ENCODE results near the gene ANKS3. TPM values are rescaled to one million over a fixed set of nuclear protein-coding genes. Genes with fewer than 3 reads are reported as not detected.
"Not testable (repeated sequence)": the region's sequence is repeated elsewhere in the genome, so short reads cannot be mapped to it uniquely, and the experiment has no call there.

The ANKS3 gene
- total RNA-seq, 1 donor from 2014 or later: 16.6 TPM

GRCh38 chr16:4760221-4760910, 26.3 kb upstream of the ANKS3 start:
- no peak for DNase-seq (ENCODE audit: extremely low read depth, low read depth, low spot score)

DNA sequence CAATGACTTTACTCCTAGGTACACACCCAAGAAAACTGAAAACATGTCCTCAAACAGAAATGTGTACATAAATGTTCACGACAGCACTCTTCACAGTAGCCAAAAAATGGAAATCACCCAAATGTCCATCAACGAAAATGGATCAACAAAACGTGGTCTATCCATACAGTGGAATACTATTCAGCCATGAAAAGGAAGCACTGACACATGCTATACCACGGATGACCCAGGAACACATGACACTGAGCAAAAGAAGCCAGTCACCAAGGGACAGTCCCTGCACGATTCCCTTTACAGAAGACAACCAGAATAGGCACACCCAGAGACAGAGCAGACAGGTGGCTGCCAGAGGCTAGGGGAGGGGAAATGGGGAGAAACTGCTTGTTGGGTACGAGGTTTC, 21.6 kb upstream of the ANKS3 start:
- DNase-seq (ENCODE audit: extremely low read depth, low read depth, low spot score): no peak

DNA sequence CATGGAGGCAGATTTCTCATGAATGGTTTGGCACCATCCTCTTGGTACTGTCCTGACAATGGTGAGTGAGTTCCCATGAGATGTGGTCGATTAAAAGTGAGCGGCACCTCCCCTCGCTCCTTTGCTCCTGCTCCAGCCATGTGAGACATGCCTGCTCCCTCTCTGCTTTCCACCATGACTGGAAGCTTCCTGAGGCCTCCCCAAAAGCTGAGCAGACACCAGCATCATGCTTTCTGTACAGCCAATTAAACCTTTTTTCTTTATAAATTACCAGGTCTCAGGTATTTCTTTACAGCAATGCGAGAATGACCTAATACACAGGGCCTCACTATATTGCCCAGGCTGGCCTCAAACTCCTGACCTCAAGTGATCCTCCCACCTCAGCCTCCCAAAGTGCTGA, 20.8 kb upstream of the ANKS3 start:
- no peak for DNase-seq (ENCODE audit: extremely low read depth, low read depth, low spot score)

DNA sequence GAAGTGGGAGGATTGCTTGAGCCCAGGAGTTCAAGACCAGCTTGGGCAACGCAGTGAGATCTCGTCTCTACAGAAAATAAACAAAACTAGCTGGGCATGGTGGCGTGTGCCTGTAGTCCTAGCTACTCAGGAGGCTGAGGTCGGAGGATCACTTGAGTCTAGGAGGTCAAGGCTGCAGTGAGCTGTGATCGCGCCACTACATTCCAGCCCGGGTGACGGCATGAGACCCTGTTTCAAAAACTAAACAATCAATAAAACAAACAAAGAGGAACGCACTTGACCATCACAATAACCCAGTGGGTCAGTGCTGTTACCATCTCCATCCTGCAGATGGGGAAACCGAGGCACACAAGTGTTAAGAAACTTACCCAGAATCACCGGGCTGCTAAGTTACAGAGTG, 19.2 kb upstream of the ANKS3 start:
- DNase-seq (ENCODE audit: extremely low read depth, low read depth, low spot score): no peak

DNA sequence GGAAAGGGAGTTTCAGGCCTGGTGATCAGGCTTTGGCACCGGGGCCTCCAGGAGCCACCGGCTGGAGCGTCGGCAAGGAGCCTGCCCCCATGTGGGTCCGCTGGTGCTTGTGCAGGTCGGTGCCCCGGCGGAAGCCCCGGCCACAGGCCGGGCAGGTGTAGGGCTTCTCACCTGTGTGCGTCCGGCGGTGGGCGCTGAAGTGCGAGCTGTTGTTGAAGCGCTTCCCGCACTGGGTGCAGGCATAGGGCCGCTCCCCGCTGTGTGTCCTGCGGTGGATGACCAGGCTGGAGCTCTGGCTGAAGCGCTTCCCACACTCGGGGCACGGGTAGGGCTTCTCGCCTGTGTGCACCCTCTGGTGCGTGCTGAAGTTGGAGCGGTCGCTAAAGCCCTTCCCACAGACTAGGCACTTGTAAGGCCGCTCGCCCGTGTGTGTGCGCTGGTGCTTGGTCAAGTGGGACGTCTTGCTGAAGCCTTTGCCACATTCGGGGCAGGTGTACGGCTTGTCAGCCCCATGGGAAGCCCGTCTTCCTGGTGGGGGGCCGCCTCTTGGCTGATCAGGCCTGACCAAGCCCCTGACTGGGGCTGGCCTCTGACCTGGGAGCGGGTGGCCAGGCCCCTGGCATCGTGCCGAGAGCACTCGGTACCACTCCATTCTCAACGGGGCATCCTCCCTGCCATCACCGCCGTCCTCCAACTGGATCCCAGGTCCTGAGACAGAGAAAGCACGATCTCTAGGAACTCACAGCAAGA, 18.5 kb upstream of the ANKS3 start:
- DNase-seq (ENCODE audit: extremely low read depth, low read depth, low spot score): no peak

DNA sequence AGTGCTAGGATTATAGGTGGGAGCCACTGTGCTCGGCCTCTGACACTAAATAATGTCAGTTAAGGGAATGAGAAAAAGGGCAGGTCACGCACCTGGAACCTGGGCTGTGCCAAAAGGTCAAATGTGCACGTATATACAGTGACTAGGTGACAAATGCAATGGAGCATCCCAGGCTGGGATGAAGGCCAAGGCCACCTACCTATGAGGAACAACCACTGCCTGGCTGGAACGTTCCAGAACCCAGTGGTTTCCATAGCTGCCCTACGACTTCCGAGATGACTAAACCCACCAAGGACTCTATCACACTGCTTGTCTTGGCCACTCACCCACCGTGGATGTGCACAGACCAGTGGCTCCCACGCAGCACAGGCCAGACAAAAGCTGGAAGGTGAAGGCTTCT, 16.8 kb upstream of the ANKS3 start:
- DNase-seq (ENCODE audit: extremely low read depth, low read depth, low spot score): no peak

GRCh38 chr16:4749700-4750257, 15.7 kb upstream of the ANKS3 start:
- no peak for DNase-seq (ENCODE audit: extremely low read depth, low read depth, low spot score)

GRCh38 chr16:4748682-4749411, 14.8 kb upstream of the ANKS3 start:
- no peak for DNase-seq (ENCODE audit: extremely low read depth, low read depth, low spot score)

GRCh38 chr16:4747906-4748681, 14.0 kb upstream of the ANKS3 start:
- DNase-seq (ENCODE audit: extremely low read depth, low read depth, low spot score): no peak

GRCh38 chr16:4746991-4747574, 13.0 kb upstream of the ANKS3 start:
- no peak for DNase-seq (ENCODE audit: extremely low read depth, low read depth, low spot score)

- no peak for DNase-seq (ENCODE audit: extremely low read depth, low read depth, low spot score)
Measured at GRCh38 chr16:4746215-4746614, 12.1 kb upstream of the ANKS3 start.

GRCh38 chr16:4745274-4745569, 11.2 kb upstream of the ANKS3 start:
- DNase-seq (ENCODE audit: extremely low read depth, low read depth, low spot score): no peak

DNA sequence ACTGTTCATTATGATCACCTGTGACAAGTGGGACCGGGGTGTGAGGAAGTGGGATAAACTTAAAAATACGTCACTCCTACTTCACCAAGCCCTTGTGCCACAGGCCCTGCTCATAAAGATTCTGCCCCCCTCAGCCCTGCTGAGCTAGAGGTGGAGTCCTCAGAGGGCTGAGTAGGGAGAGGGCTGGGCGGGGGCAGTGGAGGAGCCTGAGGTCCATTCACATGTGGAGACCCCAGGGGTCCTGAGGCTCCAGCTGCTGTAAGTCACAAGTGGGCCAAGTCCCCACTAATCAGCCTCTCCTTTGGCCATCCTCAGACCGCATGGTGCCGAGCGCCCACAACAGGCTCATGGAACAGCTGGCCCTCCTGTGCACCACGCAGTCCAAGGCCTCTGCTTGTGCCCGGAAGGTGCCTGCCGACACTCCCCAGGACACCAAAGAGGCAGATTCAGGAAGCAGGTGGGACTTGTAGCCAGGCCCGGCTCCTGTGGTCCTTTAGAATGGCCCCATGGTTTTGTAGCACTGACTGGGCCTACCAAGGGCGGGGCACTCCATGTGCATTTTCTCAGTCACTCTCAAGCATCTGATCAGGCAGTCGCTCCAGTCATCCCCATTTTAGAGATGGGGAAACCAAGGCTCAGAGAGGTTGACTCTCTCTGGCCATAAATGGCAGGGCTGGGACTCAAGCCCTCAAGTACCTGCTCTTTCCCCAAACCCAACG, 10.6 kb upstream of the ANKS3 start:
- DNase-seq (ENCODE audit: extremely low read depth, low read depth, low spot score): no peak

DNA sequence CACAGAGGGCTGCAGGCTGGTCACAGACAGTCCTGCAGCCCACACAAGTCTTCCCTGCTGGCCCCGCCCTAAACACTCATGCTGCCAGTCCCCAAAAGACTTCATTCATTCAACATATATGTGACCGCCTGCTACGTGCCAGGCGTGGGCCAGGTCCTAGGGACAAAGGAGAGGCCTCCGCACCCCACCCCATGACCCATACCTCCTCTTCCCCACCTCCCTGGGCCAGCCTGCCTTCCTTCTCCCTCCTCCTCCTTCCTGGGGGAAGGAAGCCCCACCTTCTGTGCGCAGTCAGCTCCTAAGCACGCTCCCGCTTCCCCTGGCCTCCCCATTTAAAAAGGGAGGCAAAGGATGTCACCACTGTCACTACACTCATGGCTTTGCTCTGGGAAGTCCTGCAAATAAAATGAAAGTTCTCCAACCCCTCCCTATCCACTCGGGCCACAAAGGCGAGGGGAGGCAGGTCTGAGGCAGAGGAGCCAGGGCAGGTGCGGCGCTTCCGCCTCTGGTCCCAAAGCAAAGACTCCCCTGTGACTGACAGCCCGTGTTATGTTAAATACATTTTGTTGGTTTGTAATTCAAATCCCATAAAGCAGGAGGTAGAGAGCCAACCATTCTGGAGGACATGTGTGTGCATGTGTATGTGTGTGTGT, 9.3 kb upstream of the ANKS3 start:
- DNase-seq (ENCODE audit: extremely low read depth, low read depth, low spot score): no peak

DNA sequence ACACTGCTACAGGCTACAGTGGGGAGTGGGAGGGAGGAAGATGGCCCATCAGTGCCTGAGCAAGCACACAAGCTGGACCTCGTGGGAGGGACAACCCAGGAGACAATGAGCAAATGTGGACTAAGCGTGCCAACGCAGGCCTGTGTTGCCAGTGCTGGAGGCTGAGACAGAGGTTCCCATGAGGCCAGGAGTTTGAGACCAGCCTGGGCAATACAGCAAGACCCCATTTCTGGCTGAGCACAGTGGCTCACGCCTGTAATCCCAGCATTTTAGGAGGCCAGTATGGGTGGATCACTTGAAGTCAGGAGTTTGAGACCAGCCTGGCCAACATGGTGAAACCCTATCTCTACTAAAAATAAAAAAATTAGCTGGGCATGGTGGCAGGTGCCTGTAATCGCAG, 4.3 kb upstream of the ANKS3 start:
- not testable (repeated sequence) for DNase-seq (ENCODE audit: extremely low read depth, low read depth, low spot score)

DNA sequence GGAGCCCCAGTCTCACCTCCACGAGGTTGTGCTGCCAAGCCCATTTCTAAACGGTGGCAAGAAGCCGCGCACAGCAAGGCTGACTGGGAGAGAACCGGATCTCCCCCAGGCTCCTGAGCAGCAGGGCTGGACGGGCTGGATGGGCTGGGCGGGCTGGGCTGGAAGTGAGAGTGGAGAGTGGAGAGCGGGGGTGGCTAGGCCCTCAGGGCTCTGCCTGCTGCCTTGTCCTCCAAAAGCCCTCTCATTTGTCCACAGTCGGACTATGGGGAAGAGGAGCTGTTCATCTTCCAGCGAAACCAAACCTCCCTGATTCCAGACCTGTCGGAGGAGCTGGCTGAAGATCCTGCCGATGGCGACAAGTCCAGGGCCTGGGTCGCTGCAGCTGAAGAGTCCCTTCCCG, 3.5 kb upstream of the ANKS3 start:
- DNase-seq (ENCODE audit: extremely low read depth, low read depth, low spot score): no peak

- DNase-seq (ENCODE audit: extremely low read depth, low read depth, low spot score): no peak
Measured at GRCh38 chr16:4736546-4736945, 2.5 kb upstream of the ANKS3 start.

GRCh38 chr16:4734730-4735535, 862 bp upstream of the ANKS3 start:
- no peak for DNase-seq (ENCODE audit: extremely low read depth, low read depth, low spot score)

- DNase-seq (ENCODE audit: extremely low read depth, low read depth, low spot score): no peak
Measured at GRCh38 chr16:4733747-4734062, 366 bp downstream of the ANKS3 start.

Data from glomerular endothelial cell (primary cell).